BLaER1 (cell line): ENCODE measurements around the gene CD99L2.
A peak's percentile ranks its signal among the peaks of the same experiment; 100 is the strongest.

Experiments
- H3K27ac ChIP-seq: shearing (Covaris generic); formaldehyde crosslinking; 2 replicates; pipeline ENCODE4 v1.8.1; 2022
- H3K27me3 ChIP-seq: shearing (Covaris generic); formaldehyde crosslinking; 2 replicates; pipeline ENCODE4 v1.8.1; 2022
- H3K36me3 ChIP-seq: shearing (Covaris generic); formaldehyde crosslinking; 2 replicates; pipeline ENCODE4 v1.8.1; 2022
- H3K4me1 ChIP-seq: shearing (Covaris generic); formaldehyde crosslinking; 2 replicates; pipeline ENCODE4 v1.8.1; 2022
- H3K4me2 ChIP-seq: shearing (Covaris generic); formaldehyde crosslinking; 2 replicates; pipeline ENCODE4 v1.8.1; 2022
- H3K4me3 ChIP-seq: shearing (Covaris generic); formaldehyde crosslinking; 2 replicates; pipeline ENCODE4 v1.8.1; 2022
- H3K9ac ChIP-seq: shearing (Covaris generic); formaldehyde crosslinking; 2 replicates; pipeline ENCODE4 v1.8.1; 2022
- H3K9me3 ChIP-seq: shearing (Covaris generic); formaldehyde crosslinking; 2 replicates; pipeline ENCODE4 v1.8.1; 2022
- H4K20me1 ChIP-seq: shearing (Covaris generic); formaldehyde crosslinking; 2 replicates; pipeline ENCODE4 v1.8.1; 2022
- Cebpa-rat ChIP-seq: shearing (Covaris generic); IDR thresholded peaks from 2 replicates; pipeline ENCODE4 v1.8.1; 2022

CD99L2 gene

GRCh38 chrX:150761176-150761818 is 137.2 kb downstream of the CD99L2 start:
- Histone ChIP-seq H3K4me2 (no peak overlapping the region), H3K9me3 (no peaks in the 10 kb centered on the region), H3K27me3 (no peaks in the 10 kb centered on the region), H3K27ac (no peak overlapping the region), H3K4me1 (peaks cover 8% of the 10 kb centered on the region; the same call in 1 of the 2 replicates), H3K9ac (no peak overlapping the region), H3K4me3 (no peak overlapping the region), H3K36me3 (peaks cover 6% of the 10 kb centered on the region; the same call in 1 of the 2 replicates), H4K20me1 (no peaks in the 10 kb centered on the region)
- TF ChIP-seq Cebpa-rat, result no peak

GRCh38 chrX:150759568-150760416 is 138.7 kb downstream of the CD99L2 start:
- H3K27ac ChIP-seq, result no peak overlapping the region
- TF ChIP-seq Cebpa-rat, result no peak
- no peak overlapping the region for H3K9ac ChIP-seq

GRCh38 chrX:150757371-150757770 is 141.1 kb downstream of the CD99L2 start:
- Histone ChIP-seq H4K20me1 (no peaks in the 10 kb centered on the region), H3K9ac (no peak overlapping the region), H3K27me3 (no peaks in the 10 kb centered on the region), H3K4me3 (no peak overlapping the region), H3K9me3 (no peaks in the 10 kb centered on the region), H3K4me2 (no peak overlapping the region), H3K4me1 (no peaks in the 10 kb centered on the region), H3K36me3 (peaks cover 11% of the 10 kb centered on the region; the same call in 1 of the 2 replicates), H3K27ac (no peak overlapping the region)
- TF ChIP-seq Cebpa-rat, result no peak

More at GRCh38 chrX:150759568-150760416, 138.7 kb downstream of the CD99L2 start:
- Histone ChIP-seq H3K4me1 (no peaks in the 10 kb centered on the region), H3K9me3 (no peaks in the 10 kb centered on the region), H4K20me1 (no peaks in the 10 kb centered on the region), H3K4me2 (no peak overlapping the region), H3K36me3 (peaks cover 11% of the 10 kb centered on the region; the same call in 1 of the 2 replicates), H3K27me3 (no peaks in the 10 kb centered on the region), H3K4me3 (no peak overlapping the region)

GRCh38 chrX:150753968-150754367 is 144.5 kb downstream of the CD99L2 start:
- no peak for TF ChIP-seq Cebpa-rat
- H3K27ac ChIP-seq, result no peak overlapping the region

GRCh38 chrX:150753357-150753756 is 145.1 kb downstream of the CD99L2 start:
- Histone ChIP-seq H3K36me3 (peaks cover 29% of the 10 kb centered on the region), H3K27ac (no peak overlapping the region), H3K27me3 (no peaks in the 10 kb centered on the region), H3K4me2 (no peak overlapping the region), H3K4me3 (no peak overlapping the region), H3K9ac (no peak overlapping the region), H3K9me3 (no peaks in the 10 kb centered on the region), H4K20me1 (no peaks in the 10 kb centered on the region), H3K4me1 (no peaks in the 10 kb centered on the region)
- no peak for TF ChIP-seq Cebpa-rat

More at GRCh38 chrX:150753968-150754367, 144.5 kb downstream of the CD99L2 start:
- peaks cover 29% of the 10 kb centered on the region for H3K36me3 ChIP-seq
- H3K4me3 ChIP-seq, result no peak overlapping the region
- H3K27me3 ChIP-seq, result no peaks in the 10 kb centered on the region
- no peak overlapping the region for H3K4me2 ChIP-seq
- H3K9ac ChIP-seq, result no peak overlapping the region
- no peaks in the 10 kb centered on the region for H4K20me1 ChIP-seq
- no peaks in the 10 kb centered on the region for H3K4me1 ChIP-seq
- no peaks in the 10 kb centered on the region for H3K9me3 ChIP-seq

- no peaks in the 10 kb centered on the region for H4K20me1 ChIP-seq
- no peak overlapping the region for H3K27ac ChIP-seq
- H3K9me3 ChIP-seq, result no peaks in the 10 kb centered on the region
- no peaks in the 10 kb centered on the region for H3K27me3 ChIP-seq
- H3K4me1 ChIP-seq, result no peaks in the 10 kb centered on the region
- peaks cover 28% of the 10 kb centered on the region for H3K36me3 ChIP-seq
- no peak overlapping the region for H3K4me2 ChIP-seq
- no peak for TF ChIP-seq Cebpa-rat
- no peak overlapping the region for H3K4me3 ChIP-seq
- no peak overlapping the region for H3K9ac ChIP-seq
Observed at GRCh38 chrX:150752124-150752523, 146.3 kb downstream of the CD99L2 start.

GRCh38 chrX:150736475-150736874 is 162.0 kb downstream of the CD99L2 start:
- Histone ChIP-seq H3K27ac (peak overlapping the region; percentile 64), H3K9ac (peak overlapping the region; percentile 53; the same call in 1 of the 2 replicates), H3K4me1 (peaks cover 12% of the 10 kb centered on the region), H3K4me2 (peak overlapping the region; percentile 61), H3K27me3 (no peaks in the 10 kb centered on the region), H3K4me3 (no peak overlapping the region), H3K36me3 (peaks cover 58% of the 10 kb centered on the region), H3K9me3 (no peaks in the 10 kb centered on the region), H4K20me1 (no peaks in the 10 kb centered on the region)
- TF ChIP-seq Cebpa-rat, result no peak

- Histone ChIP-seq H3K4me1 (peaks cover 11% of the 10 kb centered on the region), H4K20me1 (no peaks in the 10 kb centered on the region), H3K27me3 (no peaks in the 10 kb centered on the region), H3K9ac (no peak overlapping the region), H3K4me2 (no peak overlapping the region), H3K4me3 (no peak overlapping the region), H3K36me3 (peaks cover 23% of the 10 kb centered on the region), H3K27ac (no peak overlapping the region), H3K9me3 (no peaks in the 10 kb centered on the region)
- no peak for TF ChIP-seq Cebpa-rat
Observed at GRCh38 chrX:150731795-150732194, 166.7 kb downstream of the CD99L2 start.

- Histone ChIP-seq H3K9ac (no peak overlapping the region), H3K27ac (no peak overlapping the region), H3K27me3 (no peaks in the 10 kb centered on the region), H3K36me3 (peaks cover 23% of the 10 kb centered on the region), H3K4me2 (no peak overlapping the region), H4K20me1 (no peaks in the 10 kb centered on the region), H3K4me1 (no peaks in the 10 kb centered on the region; the same call in 1 of the 2 replicates), H3K4me3 (no peak overlapping the region), H3K9me3 (no peaks in the 10 kb centered on the region)
- no peak for TF ChIP-seq Cebpa-rat
Observed at GRCh38 chrX:150730719-150731118, 167.7 kb downstream of the CD99L2 start.

- H3K36me3 ChIP-seq, result peaks cover 23% of the 10 kb centered on the region
Observed at GRCh38 chrX:150729956-150730355, 168.5 kb downstream of the CD99L2 start.

More at GRCh38 chrX:150729956-150730355, 168.5 kb downstream of the CD99L2 start:
- H3K4me3 ChIP-seq, result no peak overlapping the region
- no peak for TF ChIP-seq Cebpa-rat
- no peaks in the 10 kb centered on the region for H3K9me3 ChIP-seq
- no peaks in the 10 kb centered on the region for H4K20me1 ChIP-seq
- H3K27me3 ChIP-seq, result no peaks in the 10 kb centered on the region
- H3K4me1 ChIP-seq, result no peaks in the 10 kb centered on the region
- H3K9ac ChIP-seq, result no peak overlapping the region
- no peak overlapping the region for H3K27ac ChIP-seq
- H3K4me2 ChIP-seq, result no peak overlapping the region
